GM12891 (cell line): ENCODE measurements around the gene ACTL8.

Experiments
- POLR2A ChIP-seq: IDR thresholded peaks from 2 replicates; pipeline ENCODE4 v1.6.1; 2011; ENCODE audit warnings: low read depth, low read length, control low read depth
- POLR2AphosphoS5 ChIP-seq: IDR thresholded peaks from 2 replicates; pipeline ENCODE4 v1.6.1; 2011; ENCODE audit warnings: low read depth, low read length, control low read depth
- TAF1 ChIP-seq: IDR thresholded peaks from 2 replicates; pipeline ENCODE4 v1.6.1; 2011; ENCODE audit warnings: low read depth, low read length, control low read depth

- TF ChIP-seq POLR2A (no peak), TAF1 (no peak), POLR2AphosphoS5 (no peak)
Observed at GRCh38 chr1:17742583-17742982, 12.6 kb upstream of the ACTL8 start.
